HK-2 (cell line): ENCODE data around the gene ANO7.
"Not testable (repeated sequence)": the region's sequence is repeated elsewhere in the genome, so short reads cannot be mapped to it uniquely, and the experiment has no call there.

Experiments
- DNase-seq: peaks from one replicate; pipeline ENCODE4 v3.0.0-alpha.2; 2018; ENCODE audit not compliant: unreplicated experiment

ANO7 gene

DNA sequence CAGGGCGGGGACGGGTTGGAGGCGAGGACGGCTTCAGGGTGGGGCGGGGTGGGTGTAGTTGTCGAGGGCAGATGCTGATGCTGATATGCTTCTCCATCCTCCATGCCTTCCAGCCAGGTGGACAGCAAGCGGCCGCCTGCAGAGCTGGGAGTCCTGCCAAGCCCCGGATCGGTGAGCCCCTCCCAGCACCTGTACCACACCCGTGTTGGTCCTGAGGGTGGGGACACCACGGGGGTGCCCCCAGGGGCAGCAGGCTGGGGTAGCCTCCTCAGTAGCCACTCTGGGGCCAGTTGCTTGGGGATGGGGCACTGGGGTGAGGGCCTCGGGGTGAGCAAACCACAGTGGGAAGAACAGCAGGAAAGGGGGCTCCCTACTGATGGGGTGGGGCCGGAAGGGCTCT is 2.6 kb downstream of the ANO7 start:
- DNase-seq, result no peak

DNA sequence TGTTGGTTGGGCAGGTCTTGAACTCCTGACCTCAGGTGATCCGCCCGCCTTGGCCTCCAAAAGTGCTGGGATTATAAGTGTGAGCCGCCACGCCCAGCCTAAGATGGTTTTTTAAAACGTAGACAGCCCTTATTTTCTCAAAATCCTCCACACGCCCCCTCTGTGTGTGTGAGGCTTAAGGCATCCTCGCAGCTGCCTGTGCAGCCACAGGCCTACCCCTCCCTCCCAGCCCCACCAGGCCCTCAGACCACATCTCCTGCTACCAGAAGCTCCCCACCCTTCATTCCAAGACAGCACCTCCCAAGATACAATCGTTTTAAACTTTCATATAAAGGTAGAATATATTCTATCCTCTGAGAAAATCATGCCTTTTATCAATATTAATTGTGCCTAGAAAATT is 4.8 kb downstream of the ANO7 start:
- DNase-seq, result no peak

DNA sequence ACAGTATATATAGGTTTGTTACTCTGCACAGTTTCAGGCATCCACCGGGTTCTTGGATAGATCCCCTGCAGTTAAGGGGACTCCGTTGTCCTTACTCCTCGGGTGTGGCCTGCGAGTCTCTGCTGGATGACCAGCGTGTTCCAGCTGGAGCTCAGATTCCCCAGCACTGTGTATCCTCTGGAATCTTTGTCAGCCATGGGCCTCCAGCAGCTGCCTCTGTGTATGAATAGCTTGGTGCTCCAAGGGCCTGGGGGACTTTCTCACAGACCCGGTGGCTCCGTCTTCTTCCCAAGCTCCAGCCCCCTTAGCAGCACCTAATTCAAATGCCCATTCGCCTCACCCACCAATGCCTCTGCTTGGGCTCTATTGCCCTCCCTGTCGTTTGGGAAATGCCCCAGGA is 6.3 kb downstream of the ANO7 start:
- DNase-seq, result no peak

DNA sequence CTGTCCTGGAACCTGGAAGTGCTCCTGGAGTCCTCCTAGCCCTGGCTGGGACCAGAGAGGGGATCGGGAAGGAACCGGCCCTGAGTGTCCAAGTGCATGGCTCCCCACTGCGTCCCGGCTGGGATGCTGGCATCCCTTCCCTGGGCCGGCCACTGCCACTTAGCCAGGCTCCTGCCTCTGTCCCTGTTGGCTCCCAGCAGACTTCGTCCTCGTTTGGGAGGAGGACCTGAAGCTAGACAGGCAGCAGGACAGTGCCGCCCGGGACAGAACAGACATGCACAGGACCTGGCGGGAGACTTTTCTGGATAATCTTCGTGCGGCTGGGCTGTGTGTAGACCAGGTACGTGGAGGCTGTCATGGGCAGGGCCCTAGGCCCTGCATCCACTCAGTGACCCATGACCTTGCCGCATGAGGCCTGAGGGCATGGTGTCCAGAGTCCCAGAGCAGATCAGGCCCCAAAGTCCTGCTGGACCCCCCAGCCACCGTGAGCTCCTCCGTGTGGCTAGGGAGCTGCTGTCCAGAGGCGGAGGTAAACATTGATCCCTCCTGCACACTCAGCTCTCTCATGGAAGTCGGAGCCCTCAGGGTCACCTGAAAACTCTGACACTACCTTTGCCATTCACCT is 7.1 kb downstream of the ANO7 start:
- DNase-seq, result no peak

DNA sequence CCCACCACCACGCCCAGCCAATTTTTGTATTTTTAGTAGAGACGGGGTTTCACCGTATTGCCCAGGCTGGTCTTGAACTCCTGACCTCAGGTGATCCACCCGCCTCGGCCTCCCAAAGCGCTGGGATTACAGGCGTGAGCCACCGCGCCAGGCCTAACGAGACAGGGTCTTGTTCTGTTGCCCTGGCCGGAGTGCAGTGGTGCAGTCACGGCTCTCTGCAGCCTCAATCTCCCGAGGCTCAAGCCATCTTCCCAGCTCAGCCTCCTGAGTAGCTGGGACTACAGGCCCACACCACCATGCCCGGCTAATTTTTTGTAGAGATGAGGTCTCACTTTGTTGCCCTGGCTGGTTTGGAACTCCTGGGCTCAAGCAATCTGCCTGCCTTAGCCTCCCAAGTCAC is 8.8 kb downstream of the ANO7 start:
- DNase-seq, result not testable (repeated sequence)

DNA sequence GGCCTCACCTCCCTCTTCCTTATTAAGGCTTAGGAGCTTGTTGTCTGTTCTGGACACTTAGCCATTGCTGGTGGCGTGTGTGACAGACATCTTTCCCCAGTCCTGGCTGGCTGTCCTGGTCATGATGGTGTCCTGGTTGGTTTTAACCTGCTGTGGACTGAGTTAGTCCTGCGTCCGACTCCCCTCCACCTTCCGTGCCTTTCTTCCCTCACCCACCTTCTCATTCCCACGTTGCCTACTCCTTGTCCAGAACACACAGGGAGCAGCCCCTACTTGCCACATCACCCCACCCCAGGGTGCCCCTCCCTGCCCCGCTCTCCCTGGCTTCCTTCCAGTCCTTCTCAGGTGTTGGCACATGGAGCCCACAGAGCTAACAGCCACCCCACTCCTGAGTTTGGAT is 9.5 kb downstream of the ANO7 start:
- DNase-seq, result no peak

DNA sequence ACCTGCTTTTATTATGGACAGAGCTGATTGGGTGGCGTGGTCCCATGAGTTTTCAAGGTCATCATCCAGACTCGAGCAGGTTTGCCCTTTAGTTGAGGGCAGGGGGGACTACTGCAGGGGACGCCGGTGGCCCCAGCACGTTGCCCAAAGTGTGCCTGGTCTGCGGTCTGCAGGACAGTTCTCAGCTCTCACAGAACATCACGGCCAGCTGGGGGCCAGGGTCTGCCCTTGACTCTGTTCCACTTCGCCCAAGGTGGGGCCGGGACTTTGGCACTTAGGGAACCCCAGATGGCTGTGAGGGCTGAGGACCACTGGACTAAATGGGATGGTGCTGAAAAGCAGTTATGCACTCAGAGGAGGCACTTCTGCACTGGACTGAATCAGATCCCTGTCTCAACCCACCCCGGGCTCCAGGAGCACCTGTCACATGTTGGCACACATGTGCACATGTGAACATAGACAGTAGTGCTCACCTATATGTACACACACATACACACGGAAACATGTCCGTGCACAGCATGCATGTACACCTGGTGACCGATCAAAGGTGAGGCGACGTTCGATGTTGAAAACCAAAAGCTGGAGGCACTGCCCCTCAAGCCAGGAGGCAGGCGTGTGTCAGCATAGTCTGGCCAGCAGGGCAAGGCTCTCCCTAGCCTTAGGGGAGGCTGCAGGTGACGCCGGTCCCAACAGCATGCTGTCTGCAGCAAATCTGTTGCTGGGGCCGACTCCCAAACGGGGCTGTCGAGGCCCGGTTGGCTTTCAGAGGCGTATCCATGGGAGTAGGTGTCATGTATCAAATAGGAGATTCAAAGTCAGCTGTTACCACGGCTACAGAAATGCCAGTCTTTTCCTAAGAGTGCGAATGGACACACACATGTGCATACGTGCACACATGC is 10.2 kb downstream of the ANO7 start:
- no peak for DNase-seq

DNA sequence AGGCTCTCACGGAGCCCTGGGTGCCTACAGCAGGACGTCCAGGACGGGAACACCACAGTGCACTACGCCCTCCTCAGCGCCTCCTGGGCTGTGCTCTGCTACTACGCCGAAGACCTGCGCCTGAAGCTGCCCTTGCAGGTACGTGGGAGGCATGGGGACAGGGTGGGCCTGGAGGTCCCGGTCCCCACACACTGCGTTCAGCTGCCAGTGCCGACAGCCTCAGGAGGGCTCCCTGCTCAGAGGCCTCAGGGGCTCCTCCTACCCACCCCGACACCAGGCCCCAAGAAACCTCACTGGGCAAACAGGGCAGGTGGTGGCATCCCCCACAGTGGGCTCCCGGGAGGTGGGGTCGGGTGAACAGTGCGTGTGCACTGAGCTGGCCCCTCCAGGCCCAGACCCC is 10.8 kb downstream of the ANO7 start:
- DNase-seq, result no peak

DNA sequence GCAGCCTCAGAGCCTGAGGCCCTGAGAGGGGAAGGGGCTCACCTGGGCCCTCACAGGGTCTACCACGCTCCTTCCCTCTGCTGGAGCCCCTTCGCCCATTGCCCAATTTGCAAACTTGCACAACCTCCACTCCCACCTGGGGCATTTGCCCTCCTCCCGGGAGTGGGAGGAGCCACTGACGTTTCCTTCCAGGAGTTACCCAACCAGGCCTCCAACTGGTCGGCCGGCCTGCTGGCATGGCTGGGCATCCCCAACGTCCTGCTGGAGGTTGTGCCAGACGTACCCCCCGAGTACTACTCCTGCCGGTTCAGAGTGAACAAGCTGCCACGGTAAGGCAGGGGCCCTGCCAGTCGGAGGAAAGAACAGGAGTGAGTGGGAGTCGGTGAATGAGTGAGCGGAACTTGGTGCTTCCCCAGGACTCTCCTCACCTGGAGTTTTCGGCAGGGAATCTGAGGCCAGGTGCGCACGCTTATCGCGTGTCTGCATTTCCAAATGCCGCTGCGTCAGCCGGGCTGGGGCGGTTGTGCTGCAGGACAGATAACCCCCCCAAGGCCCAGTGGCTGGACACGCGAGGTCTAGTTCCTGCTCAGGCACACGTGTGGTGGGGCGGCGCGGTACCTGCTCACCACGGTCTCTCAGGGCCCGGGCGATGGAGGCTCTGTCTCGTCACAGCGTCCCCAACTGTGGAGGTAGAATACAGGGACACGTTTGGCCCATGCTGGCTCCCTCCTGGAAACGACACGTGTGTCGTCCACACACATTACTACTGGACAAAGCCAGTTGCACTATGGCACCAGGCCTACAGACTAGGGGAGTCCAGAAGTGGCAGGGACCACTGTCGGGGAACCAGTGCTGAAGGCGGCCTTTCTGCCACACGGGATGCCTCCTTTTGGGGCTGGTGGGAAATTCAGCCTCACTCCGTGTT is 11.7 kb downstream of the ANO7 start:
- no peak for DNase-seq

DNA sequence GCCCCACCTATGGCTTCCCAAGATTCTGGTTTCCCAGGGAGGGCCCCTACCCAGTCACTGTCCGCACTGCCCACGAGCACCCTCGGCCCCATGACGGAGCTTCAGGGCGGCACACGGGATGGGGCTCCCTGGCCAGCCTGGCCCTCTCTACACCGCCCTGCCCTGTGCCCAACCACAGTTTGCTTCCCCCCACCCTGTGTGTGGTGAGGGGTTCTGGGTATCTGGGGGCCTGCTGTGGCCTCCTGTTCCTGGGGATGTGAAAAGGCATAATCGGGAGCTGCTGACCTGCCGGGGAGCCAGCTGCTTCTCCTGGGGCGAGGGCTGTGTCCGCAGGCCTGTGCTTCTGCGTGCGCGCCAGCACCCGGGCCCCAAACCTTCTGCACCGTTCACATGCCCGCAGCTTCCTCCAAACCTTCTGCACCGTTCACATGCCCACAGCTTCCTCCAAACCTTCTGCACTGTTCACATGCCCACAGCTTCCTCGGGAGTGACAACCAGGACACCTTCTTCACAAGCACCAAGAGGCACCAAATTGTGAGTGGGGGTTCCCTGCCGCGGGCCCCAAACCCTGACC is 12.4 kb downstream of the ANO7 start:
- DNase-seq, result no peak

DNA sequence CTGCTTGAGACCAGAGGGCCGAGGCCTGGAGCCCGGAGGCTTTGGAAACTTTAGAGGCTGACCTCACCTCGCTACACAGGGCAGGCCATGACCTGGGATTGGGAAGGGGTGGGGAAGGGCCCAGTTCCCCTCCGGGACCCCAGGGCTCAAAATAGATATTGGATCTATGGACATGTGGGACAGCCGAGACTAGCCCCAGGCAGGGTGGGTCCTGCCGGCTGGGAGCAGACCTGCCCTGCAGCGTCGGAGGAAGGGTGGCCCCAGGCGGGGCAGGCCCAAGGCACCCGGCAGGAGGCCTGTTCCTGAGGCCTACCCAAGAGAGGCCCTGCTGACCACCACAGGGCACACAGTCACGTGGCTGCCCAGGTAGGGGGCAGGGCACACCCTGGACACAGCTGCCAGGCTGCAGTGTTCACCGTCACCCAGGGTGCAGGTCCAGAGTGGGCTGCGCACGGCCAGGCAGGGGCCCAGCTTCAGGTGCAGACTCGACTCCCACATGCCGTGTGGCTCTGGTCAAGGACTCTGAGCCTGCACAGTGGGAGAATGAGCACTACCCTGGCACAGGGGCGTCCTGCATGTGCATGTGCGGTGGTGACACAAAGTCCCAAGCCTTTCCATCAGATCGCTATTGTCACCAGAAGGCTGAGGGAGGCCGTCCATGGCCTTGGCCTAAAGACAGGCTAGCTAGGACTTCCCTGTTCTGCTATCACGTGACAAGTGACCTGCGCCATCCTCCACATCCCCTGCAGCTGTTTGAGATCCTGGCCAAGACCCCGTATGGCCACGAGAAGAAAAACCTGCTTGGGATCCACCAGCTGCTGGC is 13.2 kb downstream of the ANO7 start:
- DNase-seq, result no peak

DNA sequence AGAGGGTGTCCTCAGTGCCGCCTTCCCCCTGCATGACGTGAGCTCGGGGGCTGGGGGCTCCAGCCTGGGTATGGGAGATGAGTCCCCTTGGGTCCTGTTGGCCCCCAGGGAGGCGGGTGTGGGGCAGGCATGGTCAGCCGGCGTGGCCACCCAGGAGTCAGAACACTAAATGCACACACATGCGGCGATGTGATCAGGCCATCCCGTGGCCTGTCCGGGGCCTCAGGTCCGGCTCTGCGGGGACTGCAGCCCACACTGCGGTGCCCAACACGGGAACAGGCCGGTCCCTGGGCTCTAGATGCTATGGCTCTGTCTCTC is 13.8 kb downstream of the ANO7 start:
- no peak for DNase-seq

DNA sequence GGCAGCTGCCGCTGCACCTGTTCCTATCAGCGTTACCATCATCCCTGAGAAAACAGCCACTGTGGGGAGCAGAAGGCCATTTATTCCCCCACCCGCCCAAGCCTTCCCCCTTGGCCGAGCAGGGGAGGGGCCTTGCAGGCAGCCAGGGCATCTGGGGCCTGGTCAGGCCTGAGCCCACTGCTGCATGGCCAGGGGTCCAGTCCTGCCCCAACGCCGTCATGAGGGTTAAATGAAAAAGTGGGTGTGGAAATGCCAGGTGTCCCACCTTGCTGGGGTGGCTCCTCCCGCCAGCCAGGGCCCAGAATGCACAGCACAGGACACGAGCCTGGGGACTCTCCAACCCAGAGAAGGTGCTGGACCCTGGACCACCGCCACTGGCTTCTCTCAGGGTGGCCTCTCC is 14.2 kb downstream of the ANO7 start:
- DNase-seq, result no peak

DNA sequence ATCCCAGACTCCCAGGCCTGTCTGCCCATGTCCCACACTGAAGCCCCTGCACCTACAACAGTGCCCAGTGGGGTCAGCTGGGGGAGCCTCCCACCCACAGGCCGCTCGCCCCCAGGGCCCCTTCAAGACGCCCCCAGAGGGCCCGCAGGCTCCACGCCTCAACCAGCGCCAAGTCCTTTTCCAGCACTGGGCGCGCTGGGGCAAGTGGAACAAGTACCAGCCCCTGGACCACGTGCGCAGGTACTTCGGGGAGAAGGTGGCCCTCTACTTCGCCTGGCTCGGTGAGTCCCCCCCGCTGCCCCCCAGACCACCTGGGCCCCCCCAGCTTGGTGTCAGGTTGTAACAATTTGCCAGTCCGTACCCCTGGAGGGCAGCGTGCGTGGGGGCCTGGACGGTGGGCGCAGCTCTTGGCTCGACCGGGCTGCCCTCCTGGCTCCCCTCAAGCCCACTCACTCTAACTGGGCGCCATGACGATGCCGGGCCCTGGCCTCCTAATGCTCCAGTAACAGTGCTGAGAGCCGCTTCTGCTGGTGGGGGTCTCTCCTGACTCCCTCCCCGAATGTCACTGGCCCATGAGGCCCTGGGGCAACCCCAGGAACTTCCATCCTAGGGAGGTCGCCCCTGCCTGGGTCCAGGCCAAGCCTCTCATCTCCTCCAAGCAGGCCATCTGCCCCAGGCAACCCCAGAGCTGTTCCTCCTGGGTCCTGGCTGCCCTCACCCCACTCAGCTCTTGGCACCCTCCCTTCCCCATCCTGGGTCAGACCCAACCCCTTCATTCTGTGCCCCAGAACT is 14.9 kb downstream of the ANO7 start:
- no peak for DNase-seq

DNA sequence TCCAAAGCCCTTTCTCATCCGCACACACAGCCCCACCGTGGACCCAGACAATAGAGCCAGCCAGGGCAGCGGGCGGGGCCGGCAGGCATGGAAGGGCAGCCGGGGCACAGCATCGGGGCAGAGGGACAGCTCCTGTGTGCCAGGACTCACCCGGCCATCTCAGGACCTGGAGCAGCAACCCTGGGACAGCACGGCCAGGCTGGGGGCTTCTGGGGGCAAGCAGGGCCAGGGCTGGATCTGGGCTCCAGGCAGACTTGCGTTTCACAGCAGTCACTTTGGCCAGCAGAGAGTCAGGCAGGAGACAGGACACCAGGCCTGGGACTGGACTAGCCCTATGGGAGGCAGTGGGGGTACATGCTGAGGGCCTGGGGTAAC is 15.5 kb downstream of the ANO7 start:
- DNase-seq, result no peak

DNA sequence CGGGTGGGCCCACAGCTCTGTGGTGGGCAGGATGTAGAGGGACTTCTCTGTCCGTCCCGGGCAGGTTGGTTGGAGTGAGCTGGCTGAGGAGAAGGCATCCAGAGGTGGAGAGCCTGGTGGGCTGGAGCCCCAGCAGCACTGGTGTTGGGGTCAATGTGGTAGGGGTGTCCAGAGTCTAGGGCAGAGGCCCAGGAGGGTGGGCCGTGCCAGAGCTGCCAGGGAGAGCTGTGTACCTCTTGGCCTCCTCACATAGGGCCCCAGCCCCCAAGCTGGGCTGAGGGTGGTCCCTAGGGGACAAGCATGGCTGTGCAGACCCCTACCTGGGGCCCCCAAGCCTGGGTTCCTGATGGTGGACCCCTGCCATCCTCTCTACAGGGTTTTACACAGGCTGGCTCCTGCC is 16.0 kb downstream of the ANO7 start:
- DNase-seq, result no peak

DNA sequence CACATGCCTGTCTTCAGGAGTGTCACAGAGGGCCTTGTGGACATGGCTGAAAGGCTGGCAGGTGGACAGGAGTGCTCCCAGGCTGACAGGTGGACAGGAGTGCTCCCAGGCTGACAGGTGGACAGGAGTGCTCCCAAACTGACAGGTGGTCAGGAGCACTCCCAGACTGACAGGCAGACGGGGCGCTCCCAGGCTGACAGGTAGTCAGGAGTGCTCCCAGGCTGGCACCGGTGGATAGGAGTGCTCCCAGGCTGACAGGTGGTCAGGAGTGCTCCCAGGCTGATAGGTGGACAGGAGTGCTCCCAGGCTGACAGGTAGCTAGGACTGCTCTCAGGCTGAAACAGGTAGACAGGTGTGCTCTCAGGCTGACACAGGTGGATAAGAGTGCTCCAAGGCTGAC is 16.6 kb downstream of the ANO7 start:
- DNase-seq, result no peak

DNA sequence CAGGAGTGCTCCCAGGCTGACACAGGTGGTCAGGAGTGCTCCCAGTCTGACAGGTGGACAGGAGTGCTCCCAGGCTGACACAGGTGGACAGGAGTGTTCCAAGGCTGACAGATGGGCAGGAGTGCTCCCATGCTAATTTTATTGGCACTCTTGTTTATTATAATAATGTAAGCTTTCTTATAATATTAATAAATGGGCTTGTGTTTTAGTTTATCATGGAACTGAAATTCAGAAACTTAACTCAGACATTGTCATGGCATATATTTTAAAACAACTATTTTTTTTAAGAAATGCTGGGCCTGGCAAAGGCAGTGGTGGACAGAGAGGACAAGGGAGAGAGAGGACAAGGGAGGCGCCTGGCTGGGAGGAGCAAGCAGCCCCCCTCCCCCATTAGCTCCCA is 18.7 kb downstream of the ANO7 start:
- DNase-seq, result no peak

DNA sequence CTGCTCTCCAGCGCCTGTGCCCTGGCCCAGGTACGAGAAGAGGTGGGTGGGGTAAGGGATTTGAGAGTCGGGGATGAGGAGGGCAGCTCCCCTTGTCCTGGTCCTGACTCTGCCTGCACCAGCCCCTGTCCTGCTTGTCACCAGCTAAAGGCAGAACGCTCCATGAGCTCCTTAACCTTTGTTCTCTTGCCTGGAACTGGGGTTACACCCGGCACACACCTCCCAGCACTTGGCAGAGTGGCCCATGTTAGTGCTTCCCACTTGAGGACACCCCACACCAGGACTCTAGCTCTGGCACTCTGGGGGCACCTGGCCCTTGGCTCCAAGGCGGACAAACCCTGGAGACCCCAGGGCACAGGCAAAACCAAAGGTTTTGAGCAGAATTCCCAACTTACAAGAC is 19.2 kb downstream of the ANO7 start:
- no peak for DNase-seq

DNA sequence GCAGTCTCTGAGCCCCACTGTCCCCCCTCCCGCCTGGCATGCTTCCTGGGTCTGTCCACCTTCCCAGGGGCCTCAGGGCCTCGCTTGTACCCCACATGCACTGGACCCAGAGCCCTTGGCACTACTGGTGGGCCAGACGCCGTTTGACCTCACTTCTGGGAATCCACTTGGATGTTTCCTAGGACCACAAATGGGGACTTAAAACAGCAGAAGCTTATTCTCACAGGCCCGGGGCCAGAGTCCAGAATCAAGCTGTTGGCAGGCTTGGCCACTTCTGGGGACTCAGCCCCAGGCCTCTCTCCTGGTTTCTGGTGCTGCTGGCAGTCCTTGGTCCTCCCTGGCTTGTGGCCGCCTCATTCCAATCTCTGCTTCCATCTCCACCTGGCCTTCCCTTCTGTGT is 19.6 kb downstream of the ANO7 start:
- no peak for DNase-seq

DNA sequence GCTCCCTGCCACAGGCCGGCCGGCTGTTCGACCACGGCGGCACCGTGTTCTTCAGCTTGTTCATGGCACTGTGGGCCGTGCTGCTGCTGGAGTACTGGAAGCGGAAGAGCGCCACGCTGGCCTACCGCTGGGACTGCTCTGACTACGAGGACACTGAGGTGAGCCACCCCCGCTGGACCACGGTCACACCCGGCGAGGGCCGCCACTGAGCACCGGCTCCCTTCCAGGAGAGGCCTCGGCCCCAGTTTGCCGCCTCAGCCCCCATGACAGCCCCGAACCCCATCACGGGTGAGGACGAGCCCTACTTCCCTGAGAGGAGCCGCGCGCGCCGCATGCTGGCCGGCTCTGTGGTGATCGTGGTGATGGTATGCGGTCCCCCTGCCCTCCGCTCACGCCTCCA is 20.8 kb downstream of the ANO7 start:
- DNase-seq, result no peak
